GM18951 (cell line): ENCODE results near the gene PKIB.

Experiments
- POLR2A ChIP-seq: IDR thresholded peaks from 4 replicates; pipeline ENCODE4 v1.6.1; 2011; ENCODE audit warnings: mild to moderate bottlenecking; ENCODE audit not compliant: insufficient read length, insufficient read depth; ENCODE audit errors: extremely low read depth
- in situ Hi-C: fragments of 300-500 bp; cut with MboI; formaldehyde crosslinking; loops from one replicate; pipeline ENCODE4 v1.12.0; 2022; ENCODE audit warnings: low sequenced_read_pairs, mixed read lengths, inconsistent platforms; ENCODE audit not compliant: unreplicated experiment

The PKIB gene

GRCh38 chr6:122665929-122666328 lies 55.7 kb downstream of the PKIB start:
- no peak for TF ChIP-seq POLR2A
- in situ Hi-C loops = no loop called here

DNA sequence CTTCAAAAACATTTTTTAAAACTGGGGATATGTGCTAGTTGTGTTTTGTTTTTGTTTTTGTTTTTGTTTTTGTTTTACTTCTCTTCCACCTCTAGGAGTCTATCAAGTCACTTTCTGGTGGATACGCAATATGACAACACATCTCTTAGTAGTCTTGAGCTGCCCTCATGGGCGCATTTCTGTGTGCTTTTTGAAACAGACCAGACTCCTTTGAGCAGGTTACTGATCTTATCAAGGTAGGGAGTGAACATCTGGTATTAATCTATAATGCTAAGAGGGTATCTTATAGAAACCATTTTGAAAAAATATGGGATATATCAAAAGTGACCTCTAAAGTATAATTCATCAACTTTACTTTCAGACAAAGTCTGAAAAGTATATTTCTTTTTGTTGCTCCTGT lies 56.2 kb downstream of the PKIB start:
- in situ Hi-C loops = no loop called here
- TF ChIP-seq POLR2A = no peak

DNA sequence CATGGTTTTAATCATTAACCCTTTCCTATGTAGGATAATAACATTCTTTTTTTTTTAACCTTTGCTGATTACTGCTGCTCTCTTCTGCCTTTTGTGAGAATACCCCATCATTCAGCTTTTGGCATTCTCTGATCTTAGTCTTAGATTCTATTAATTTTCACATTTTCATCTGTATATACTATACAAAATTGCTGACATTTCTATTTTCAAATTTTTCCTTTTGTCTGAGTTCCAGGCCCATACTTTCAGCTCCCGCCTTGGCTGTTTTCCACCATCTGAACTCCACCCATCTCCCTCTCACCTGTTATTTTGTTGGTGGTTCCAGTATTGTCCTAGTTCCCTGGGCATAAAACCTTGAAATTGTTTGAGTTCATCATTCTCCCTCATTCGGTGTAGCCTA lies 59.2 kb downstream of the PKIB start:
- in situ Hi-C loops = no loop called here
- no peak for TF ChIP-seq POLR2A

GRCh38 chr6:122669868-122670267 lies 59.7 kb downstream of the PKIB start:
- in situ Hi-C loops = no loop called here
- TF ChIP-seq POLR2A = no peak

DNA sequence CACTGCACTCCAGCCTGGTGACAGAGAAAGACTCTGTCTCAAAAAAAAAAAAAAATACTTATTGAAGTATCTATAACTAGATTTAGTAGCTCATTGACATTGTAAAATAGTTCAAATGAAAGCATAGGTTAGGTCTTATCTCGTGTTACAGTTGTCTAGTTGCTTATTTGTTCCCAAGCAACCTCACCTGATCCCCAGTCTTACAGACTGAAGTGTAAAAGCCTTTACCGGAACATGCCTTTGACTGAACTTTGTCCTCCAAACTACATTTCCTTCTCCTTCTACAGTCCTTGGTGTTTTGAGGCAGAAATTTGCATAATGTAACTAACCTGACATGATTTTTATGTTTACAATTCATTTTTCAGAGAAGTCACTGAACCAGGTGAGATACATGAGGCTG lies 61.0 kb downstream of the PKIB start:
- in situ Hi-C loops = no loop called here
- TF ChIP-seq POLR2A = no peak

GRCh38 chr6:122673343-122673961 lies 63.2 kb downstream of the PKIB start:
- no peak for TF ChIP-seq POLR2A
- in situ Hi-C loops = no loop called here

- in situ Hi-C loops = no loop called here
- no peak for TF ChIP-seq POLR2A
Measured at GRCh38 chr6:122676146-122676545, 65.9 kb downstream of the PKIB start.

- in situ Hi-C loops = no loop called here
- no peak for TF ChIP-seq POLR2A
Measured at GRCh38 chr6:122676688-122677087, 66.5 kb downstream of the PKIB start.

DNA sequence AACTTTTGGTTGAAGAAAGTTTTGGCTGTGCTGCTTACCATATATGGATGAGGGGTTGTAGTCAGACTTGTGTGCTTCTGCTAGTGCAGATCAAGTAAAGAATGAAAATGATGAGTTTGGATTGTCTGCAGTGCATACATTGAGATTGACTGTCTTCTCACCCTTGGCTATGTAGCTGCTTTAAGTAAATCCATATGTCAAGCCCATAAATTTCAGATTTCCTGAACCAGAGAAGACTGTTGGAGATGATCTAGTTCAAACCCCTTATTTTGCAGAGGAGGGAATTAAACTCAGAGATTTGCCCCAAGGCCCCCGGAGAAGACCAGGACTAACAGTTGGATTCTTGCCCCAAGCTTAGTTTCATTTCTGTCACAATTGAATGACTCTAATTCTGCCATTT lies 67.2 kb downstream of the PKIB start:
- in situ Hi-C loops = no loop called here
- TF ChIP-seq POLR2A = no peak

DNA sequence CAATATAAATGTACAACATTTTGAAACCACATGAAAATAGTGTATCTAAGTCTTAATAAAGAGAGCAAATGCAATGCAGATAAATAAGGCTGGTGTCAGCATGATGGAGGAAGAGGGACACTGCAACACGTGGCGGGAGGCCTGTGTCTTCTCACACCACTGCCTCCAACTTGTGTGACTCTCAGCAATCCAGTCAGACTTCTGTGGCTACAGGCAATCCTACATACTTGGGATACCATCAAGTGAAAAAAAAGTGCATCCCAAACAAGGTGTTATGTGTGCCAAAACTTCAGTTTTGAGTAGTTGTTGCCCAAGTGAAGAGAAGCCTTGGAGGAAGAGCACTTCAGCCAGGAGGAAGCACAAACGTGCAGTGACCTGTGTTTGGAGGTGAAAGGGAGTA lies 68.6 kb downstream of the PKIB start:
- in situ Hi-C loops = no loop called here
- no peak for TF ChIP-seq POLR2A

DNA sequence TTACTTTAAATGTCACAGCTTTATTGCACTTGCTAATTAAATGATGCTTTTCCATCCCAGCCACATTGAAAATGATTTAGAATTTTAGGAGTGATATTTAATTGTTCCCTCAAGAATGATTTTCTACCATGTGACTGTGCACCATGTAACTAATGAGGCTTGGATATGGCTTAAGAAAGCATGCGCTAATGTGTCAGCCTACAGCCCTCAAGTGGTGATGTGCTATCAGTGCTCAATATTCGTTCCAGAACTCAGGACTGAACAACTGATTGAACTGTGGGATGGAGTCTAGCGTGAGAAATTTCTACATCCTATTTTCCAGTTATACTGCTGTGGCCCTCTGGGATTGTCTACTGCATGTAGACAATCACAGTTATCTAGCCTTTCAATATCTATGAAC lies 71.5 kb downstream of the PKIB start:
- in situ Hi-C loops = no loop called here
- TF ChIP-seq POLR2A = no peak

DNA sequence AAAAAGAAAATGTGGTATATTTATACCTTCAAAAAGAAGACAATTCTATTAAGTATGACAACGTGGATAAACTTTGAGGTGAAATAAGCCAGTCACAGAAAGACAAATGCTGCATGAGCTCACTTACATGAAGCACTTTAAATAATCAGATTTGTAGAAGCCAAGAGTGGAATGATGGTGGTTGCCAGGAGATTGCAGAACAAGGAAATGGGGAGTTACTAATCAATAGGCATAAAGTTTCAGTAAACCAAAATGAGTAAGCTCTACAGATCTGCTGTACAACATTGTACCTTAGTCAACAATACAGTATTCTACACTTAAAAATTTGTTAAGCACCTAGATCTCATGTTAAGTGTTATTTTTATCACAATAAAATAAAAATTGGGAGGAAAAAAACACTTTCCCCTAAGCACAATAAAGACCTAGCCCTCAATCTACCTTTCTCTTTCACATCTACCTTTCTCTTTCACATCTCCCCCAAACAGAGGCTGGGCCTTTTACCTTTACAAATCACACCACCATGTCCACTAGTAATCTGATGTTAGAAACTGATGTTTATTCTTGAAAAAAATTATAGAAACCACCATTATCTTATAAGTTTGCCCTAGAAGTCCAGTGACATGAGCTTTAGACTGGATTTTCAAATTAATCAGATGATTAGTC lies 73.9 kb downstream of the PKIB start:
- TF ChIP-seq POLR2A = no peak
- in situ Hi-C loops = no loop called here

- no peak for TF ChIP-seq POLR2A
- in situ Hi-C loops = no loop called here
Measured at GRCh38 chr6:122692175-122692598, 82.0 kb downstream of the PKIB start.

- TF ChIP-seq POLR2A = no peak
- in situ Hi-C loops = no loop called here
Measured at GRCh38 chr6:122692807-122693580, 82.8 kb downstream of the PKIB start.
